ENCODE results near the gene MAD1L1. TPM values are rescaled to one million over a fixed set of nuclear protein-coding genes. Genes with fewer than 3 reads are reported as not detected.

The MAD1L1 gene
- total and polyA plus RNA-seq, 2 of the 8 experiments (the other 6 are each of a cell fraction or from before 2014, with no cell fraction given): 40.4 to 44.6 TPM

- Histone ChIP-seq H3K56ac (replicated peaks; ENCODE audit: insufficient read length, low read depth, low read length) (no peak overlapping the region), H3K4me3 (ENCODE audit: extremely low read depth in 1 of 4, insufficient read depth in 2 of 4, low read depth in 3 of 4, low read length in 4 of 4) (no peak overlapping the region), H3K23me2 (ENCODE audit: low read depth, low read length) (no peaks in the 10 kb centered on the region), H3K79me1 (ENCODE audit: low read depth, low read length) (peaks cover 5% of the 10 kb centered on the region), H3K27ac (ENCODE audit: low read depth, low read length) (no peak overlapping the region), H3K9ac (replicated peaks in 1 of 4; ENCODE audit: extremely low read depth in 1 of 4, low read depth in 3 of 4, low read length in 3 of 4) (no peak overlapping the region), H3K4me1 (replicated peaks in 1 of 4; ENCODE audit: control insufficient read depth in 3 of 4, insufficient read depth in 4 of 4, low read length in 3 of 4) (peaks cover 0 to 4% (median 0%) of the 10 kb centered on the region in 4 experiments; a peak in 1 of 7 replicates), H3K4ac (replicated peaks; ENCODE audit: insufficient read length, low read depth, low read length) (no peak overlapping the region), H3K79me2 (ENCODE audit: control insufficient read depth in 1 of 2, insufficient read depth in 2 of 2, low read length in 2 of 2) (no peaks in the 10 kb centered on the region), H4K20me1 (replicated peaks in 1 of 2; ENCODE audit: control insufficient read depth in 1 of 2, insufficient read depth in 2 of 2, low read length in 2 of 2) (peaks cover 2% of the 10 kb centered on the region in 2 experiments), H3K23ac (ENCODE audit: insufficient read length) (no peak overlapping the region), H2BK15ac (ENCODE audit: low read length) (no peak overlapping the region), H2BK12ac (ENCODE audit: low read depth, low read length) (no peak overlapping the region), H3K27me3 (replicated peaks in 1 of 4; ENCODE audit: control insufficient read depth in 3 of 4, extremely low read depth in 1 of 4, insufficient read depth in 3 of 4, low read length in 3 of 4) (no peaks in the 10 kb centered on the region), H2BK120ac (replicated peaks; ENCODE audit: low read depth, low read length) (no peak overlapping the region), H3K4me2 (ENCODE audit: insufficient read depth in 1 of 2, low read depth in 2 of 2, low read length in 2 of 2) (no peak overlapping the region), H4K91ac (replicated peaks; ENCODE audit: insufficient read length, low read length) (no peak overlapping the region), H2BK20ac (ENCODE audit: low read length) (no peak overlapping the region), H3K9me3 (ENCODE audit: insufficient read depth in 2 of 2, low read depth in 1 of 2, low read length in 1 of 2) (no peaks in the 10 kb centered on the region), H2BK5ac (ENCODE audit: low read depth, low read length) (no peak overlapping the region), H3K14ac (ENCODE audit: insufficient read length) (no peak overlapping the region), H2AK5ac (ENCODE audit: low read depth, low read length) (no peak overlapping the region), H4K5ac (ENCODE audit: insufficient read length, low read depth, low read length) (no peak overlapping the region), H3K18ac (ENCODE audit: extremely low read depth, low read length) (no peak overlapping the region), H2AFZ (ENCODE audit: low read length) (no peak overlapping the region), H4K8ac (ENCODE audit: extremely low read depth, insufficient read depth, low read length) (no peak overlapping the region), H3K36me3 (ENCODE audit: control insufficient read depth in 2 of 4, insufficient read depth in 4 of 4, low read length in 3 of 4) (peaks cover 0 to 24% (median 6%) of the 10 kb centered on the region in 4 experiments; a peak in 5 of 8 replicates)
- WGBS, 2 experiments (ENCODE audit: extremely low coverage in 1 of 2, insufficient coverage in 1 of 2, insufficient read length in 1 of 2, insufficient replicate concordance in 2 of 2, low coverage in 1 of 2, low lambda C conversion rate in 2 of 2, missing lambda C conversion rate in 1 of 2): 90% methylated on average over 7 of the region's 7 CpGs; no CpG with 5 or more reads in 1 of the 2 experiments
- DNase-seq (ENCODE audit: low read depth in 1 of 2, low spot score in 2 of 2): no peak
- ChIA-PET POLR2A (ENCODE audit: partially characterized antibody) (no interaction called here), CTCF (ENCODE audit: partially characterized antibody) (interaction anchor here (2.8 kb wide), 1 partner anchor 20 kb away, joined by 10 read pairs; no protein-coding TSS in a partner anchor)
- FAIRE-seq: no peak
- no peak for TF ChIP-seq TCF12 (IDR thresholded peaks at IDR 0.05; ENCODE audit: low read depth, low read length)
- TF ChIP-seq SP2 (IDR thresholded peaks at IDR 0.05; ENCODE audit: low read length): no peak
- no peak for TF ChIP-seq BRCA1 (IDR thresholded peaks at IDR 0.05; ENCODE audit: low read depth, low read length)
- no peak for TF ChIP-seq ASH2L (IDR thresholded peaks at IDR 0.05; ENCODE audit: low read length)
- no peak for TF ChIP-seq TBP (IDR thresholded peaks at IDR 0.05; ENCODE audit: low read depth, low read length)
- no peak for TF ChIP-seq JUN (IDR thresholded peaks at IDR 0.05; ENCODE audit: low read depth, low read length)
- no peak for TF ChIP-seq MAX (IDR thresholded peaks at IDR 0.05)
- TF ChIP-seq SIX5 (IDR thresholded peaks at IDR 0.05; ENCODE audit: low read depth, low read length): no peak
- no peak for TF ChIP-seq ATF2 (IDR thresholded peaks at IDR 0.05; ENCODE audit: low read length)
- TF ChIP-seq POLR2AphosphoS5 (IDR thresholded peaks at IDR 0.05; ENCODE audit: low read depth, low read length): no peak
Observed at GRCh38 chr7:2143450-2143849, 89.3 kb downstream of the MAD1L1 start.
